ENCODE measurements around the gene KRT80.

KRT80 gene

GRCh38 chr12:52210925-52211650 is 19.3 kb upstream of the KRT80 start:
- no peak for DNase-seq

- DNase-seq, result no peak
These were observed 18.5 kb upstream of the KRT80 start for GRCh38 chr12:52210186-52210924.

- DNase-seq, result no peak
These were observed 17.5 kb upstream of the KRT80 start for GRCh38 chr12:52209321-52209720.

- DNase-seq, result no peak
These were observed 16.8 kb upstream of the KRT80 start for GRCh38 chr12:52208424-52209165.

- DNase-seq, result peak; percentile 93
These were observed 16.1 kb upstream of the KRT80 start for GRCh38 chr12:52207895-52208294.

GRCh38 chr12:52207106-52207505 is 15.3 kb upstream of the KRT80 start:
- no peak for DNase-seq

- DNase-seq, result no peak
These were observed 14.7 kb upstream of the KRT80 start for GRCh38 chr12:52206304-52207040.

GRCh38 chr12:52205612-52206303 is 13.9 kb upstream of the KRT80 start:
- DNase-seq, result no peak

- DNase-seq, result no peak
These were observed 13.2 kb upstream of the KRT80 start for GRCh38 chr12:52204931-52205505.

- DNase-seq, result no peak
These were observed 12.5 kb upstream of the KRT80 start for GRCh38 chr12:52204095-52204930.

GRCh38 chr12:52203079-52203921 is 11.5 kb upstream of the KRT80 start:
- DNase-seq, result no peak

GRCh38 chr12:52202361-52203078 is 10.7 kb upstream of the KRT80 start:
- no peak for DNase-seq

GRCh38 chr12:52201451-52201839 is 9.6 kb upstream of the KRT80 start:
- no peak for DNase-seq

GRCh38 chr12:52200781-52201450 is 9.1 kb upstream of the KRT80 start:
- DNase-seq, result no peak

- DNase-seq, result no peak
These were observed 8.4 kb upstream of the KRT80 start for GRCh38 chr12:52200086-52200780.

GRCh38 chr12:52199294-52199919 is 7.6 kb upstream of the KRT80 start:
- no peak for DNase-seq

- no peak for DNase-seq
These were observed 6.8 kb upstream of the KRT80 start for GRCh38 chr12:52198454-52199215.
